GM21786 (cell line): ENCODE results near the gene FLACC1.
"Not testable (repeated sequence)": the region's sequence is repeated elsewhere in the genome, so short reads cannot be mapped to it uniquely, and the experiment has no call there.

Source experiments
- ATAC-seq: cut with Tn5 transposase; IDR thresholded peaks from one replicate; pipeline ENCODE4 v1.9.1; 2021; ENCODE audit not compliant: unreplicated experiment

The FLACC1 gene, protein sequence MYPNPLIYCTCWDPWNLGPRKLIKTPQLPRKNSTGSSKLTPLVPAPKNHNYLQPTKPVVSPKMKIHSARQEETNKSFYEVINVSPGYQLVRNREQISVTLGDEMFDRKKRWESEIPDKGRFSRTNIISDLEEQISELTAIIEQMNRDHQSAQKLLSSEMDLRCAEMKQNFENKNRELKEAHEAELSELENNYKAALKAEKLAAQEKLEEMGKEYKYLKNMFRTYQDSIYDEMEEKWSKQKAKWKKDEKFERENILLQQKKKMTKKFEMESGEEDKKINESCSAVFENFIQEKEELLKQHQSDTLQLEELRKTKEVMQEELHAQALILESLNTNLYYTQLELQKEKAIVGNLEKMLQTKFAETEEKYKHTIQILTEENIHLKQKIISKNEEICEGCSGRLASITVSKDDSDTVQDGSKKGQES

DNA sequence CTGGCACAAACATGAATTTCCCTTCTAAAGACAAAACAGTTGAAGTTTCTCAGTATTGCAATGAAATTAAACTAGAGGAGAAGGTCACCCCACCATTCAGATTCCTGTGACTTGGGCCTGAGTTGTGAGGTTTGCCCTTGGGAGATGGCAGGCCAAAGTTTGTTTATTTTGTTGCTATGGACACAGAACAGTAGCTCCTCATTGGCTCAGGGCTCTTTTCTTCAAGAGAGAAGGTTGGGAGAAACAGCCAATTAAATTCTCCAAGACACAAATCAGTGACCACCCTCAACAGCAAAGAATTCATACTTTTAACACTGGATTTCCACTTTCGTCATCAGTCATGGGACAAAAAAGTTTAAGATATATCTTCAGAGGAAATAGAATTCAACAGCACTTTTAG lies at the start of gene FLACC1:
TSS of gene FLACC1 (minus strand) at position 125 of the 400 bp plus-strand sequence. CDS start 5,941 bp downstream, outside the sequence.
- ATAC-seq = no peak

DNA sequence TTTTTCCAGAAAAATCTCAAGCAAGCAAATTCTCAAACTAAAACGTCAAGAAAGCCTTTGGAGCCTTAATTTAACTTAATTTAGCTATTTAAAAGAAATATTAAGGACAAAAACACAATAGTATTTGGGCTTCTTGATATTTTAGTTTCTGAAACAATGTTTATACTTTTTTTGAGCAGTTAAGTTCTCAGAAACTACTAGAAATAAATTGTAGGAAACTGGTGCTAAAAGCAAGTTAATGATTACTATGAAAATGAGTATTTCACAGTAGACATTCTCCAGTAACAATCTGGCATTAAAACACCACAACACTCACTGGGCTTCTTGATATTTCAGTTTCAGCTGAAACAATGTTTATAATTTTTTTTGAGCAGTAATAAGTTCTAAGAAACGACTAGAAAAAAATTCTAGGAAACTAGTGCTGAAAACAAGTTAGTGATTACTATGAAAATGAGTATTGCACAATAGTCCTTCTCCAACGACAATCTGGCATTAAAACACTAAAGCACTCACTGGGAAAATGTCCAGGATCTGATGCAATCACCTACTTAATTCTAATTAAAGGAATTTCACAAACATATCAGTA lies 49.0 kb upstream of the FLACC1 start:
- no peak for ATAC-seq

DNA sequence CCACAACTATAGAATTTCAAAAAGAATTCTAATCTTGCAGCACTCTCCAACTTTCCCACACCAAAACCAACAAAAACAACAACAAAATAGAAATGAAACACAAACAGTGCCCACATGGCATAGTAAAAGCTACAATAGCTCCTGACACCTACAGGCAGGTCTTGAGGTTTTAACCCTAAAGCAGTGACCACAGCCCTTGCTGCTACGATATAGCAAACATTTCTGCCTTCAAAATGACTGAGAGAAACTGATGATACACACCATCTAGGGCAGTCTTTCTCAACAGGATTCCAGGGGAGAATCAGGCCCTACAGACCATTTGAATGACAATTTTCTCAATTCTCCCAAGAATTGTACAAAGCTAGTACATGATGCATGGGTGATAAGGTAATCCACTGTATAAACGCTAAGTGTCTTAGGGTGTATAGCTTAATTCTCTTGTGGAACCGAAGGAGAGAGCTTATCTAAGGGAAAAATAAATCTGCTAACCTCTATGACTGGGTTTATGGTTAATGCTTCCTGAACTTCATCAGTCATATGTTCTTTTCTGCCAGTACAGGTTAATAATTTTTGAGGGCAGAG lies 47.6 kb upstream of the FLACC1 start:
- no peak for ATAC-seq

DNA sequence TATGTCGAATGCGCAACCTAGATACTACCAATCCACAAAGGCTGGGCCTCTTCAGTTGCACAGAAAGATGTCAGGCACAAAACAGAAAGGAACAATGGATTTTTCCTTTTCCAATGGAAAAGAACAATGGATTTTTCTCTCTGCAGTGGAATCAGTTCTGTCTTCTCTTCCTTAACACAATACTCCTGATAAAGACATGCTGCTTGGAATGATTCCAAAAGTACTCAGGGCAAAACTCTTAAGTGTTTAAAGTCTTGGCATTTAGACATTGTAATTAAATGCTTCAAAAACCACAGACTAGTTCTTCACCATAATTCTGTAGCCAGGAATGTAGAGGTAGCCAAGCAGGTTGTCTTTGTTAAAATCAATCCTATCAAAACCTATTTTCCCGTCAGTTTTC lies 46.7 kb upstream of the FLACC1 start:
- ATAC-seq = no peak

DNA sequence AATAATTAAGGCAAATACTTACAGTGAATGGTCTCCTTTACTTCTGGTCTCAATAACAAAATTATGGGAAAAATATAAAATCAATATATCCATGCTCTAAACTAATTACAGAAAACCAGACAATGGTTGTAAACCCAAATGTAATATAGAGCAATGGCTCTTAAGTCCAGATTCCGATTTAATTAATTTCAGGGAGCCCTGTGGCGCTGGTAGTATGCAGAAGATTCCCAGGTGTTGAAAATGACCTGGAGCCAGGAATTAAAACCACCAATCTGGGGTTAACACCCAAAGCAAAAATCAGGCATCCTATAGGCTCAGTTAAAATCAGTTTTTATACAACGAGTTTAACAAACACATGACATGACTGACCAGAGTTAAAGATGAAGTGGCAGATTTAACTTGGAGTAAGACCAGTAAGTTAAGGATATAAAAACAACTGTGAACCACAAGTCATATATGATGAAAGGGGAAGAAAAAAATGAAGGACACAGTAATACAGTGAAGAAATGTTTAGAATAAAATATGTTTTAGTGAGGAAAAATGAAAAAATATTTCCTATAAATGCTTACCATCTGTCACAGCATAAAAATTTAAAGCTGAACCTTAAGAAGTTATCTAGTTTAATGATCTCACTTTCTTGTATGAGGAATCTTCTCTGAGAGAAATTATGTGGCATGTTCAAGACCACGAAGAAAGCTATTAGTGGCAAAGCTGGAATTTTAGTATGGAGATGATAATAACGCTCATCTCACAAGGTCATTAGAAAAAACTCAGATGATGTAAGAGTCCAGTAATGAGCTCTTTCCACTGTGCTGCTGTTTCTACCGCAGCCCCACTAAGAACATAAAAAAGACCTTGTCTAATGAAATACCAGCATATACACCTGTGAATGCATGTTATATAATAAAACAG lies 45.8 kb upstream of the FLACC1 start:
- no peak for ATAC-seq

DNA sequence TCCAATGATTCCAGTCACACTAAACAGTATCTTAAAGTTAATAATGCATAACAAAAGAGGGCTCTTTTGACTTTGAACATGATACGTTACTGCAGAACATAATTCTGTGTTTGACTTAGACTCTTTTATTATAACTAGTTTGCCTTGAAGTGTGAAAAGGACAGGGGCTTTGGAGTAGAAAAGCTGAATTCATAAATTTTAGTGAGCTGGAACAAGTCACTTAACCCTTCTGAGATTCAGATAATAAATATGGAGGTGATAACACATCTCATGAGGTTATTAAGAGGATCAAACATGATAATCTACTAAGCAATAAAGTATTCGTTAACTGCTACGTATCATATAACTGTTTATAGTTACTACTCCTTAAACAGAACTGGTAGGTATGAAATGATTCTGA lies 44.7 kb upstream of the FLACC1 start:
- no peak for ATAC-seq

DNA sequence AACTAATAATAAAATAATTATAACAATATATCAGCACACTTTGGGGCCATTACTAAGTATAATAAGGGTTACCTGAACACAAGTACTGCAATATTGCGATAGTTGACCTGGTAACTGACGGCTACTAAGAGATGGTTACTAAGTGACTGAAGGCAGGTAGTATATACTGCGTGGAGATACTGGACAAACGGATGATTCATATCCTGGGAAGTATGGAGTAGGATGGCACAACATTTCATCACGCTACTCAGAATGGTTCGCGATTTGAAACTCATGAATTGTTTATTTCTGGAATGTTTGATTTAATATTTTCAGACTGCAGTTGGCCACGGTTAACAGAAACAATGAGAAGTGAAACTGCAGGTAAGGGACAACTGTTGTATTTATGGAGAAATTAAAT lies 39.5 kb upstream of the FLACC1 start:
- no peak for ATAC-seq

DNA sequence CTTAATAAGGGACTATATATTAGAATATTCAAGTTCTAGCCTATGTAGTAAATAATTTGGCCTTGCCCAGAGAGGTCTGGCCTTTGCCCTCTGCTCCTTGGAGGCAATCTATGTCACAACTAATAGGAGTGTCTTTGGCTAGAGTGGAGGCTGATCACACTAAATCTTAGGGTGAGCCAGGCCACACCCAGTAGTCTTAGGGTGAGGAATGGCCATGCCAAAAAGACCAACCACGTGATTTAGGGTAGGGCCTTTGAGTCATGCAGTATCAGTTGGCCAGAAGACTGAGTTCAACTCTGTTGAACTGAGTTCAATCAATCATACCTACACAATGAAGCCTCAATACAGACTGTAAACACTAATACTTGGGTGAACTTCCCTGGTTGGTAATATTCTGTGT lies 26.0 kb upstream of the FLACC1 start:
- no peak for ATAC-seq

DNA sequence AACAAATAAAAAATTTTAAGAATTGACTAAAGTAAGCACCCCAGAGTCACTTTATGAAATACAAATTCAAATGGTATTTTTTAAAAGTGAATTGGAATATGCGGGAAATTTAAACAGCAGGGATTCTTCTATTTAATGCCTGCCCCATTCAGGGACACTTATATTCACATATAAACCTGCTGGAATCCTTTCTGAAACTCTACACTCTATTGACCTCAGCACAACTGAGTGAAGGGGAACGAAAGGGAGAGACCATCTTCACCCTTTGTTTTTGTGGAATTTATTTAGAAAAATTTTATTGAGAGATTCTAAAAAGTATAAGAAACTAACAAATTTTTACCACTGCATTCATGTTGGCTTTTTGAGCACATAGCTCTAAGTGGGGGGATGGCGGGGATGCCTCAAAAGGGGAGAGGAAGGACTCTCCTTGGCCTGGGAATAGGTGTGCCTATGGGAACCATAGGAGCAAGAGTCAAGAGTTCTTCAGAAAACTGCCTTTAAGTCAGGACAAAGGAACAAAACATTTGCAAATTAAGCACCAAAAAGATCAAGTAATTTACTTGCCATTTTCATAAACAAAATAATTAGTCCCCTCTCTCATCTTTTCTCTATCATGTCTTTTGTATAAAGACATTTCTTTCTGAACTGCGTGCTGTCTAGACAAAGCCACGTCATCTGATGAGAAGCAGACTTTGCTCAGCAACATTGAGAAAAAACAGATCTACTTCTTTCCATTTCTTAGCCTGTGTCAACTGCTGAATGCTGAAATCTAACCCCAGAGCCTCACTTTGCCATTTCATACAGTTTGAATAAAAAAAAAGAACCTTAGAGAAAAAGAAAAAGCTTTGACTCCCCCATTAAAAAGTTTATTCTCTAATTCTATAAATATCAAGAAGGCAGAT lies 21.6 kb upstream of the FLACC1 start:
- ATAC-seq = no peak

- no peak for ATAC-seq
These were observed 20.1 kb upstream of the FLACC1 start for GRCh38 chr2:201377218-201377617.

- no peak for ATAC-seq
These were observed 12.6 kb upstream of the FLACC1 start for GRCh38 chr2:201369775-201370174.

- not testable (repeated sequence) for ATAC-seq
These were observed 12.2 kb upstream of the FLACC1 start for GRCh38 chr2:201369318-201369717.

- no peak for ATAC-seq
These were observed 9.0 kb upstream of the FLACC1 start for GRCh38 chr2:201366146-201366545.

DNA sequence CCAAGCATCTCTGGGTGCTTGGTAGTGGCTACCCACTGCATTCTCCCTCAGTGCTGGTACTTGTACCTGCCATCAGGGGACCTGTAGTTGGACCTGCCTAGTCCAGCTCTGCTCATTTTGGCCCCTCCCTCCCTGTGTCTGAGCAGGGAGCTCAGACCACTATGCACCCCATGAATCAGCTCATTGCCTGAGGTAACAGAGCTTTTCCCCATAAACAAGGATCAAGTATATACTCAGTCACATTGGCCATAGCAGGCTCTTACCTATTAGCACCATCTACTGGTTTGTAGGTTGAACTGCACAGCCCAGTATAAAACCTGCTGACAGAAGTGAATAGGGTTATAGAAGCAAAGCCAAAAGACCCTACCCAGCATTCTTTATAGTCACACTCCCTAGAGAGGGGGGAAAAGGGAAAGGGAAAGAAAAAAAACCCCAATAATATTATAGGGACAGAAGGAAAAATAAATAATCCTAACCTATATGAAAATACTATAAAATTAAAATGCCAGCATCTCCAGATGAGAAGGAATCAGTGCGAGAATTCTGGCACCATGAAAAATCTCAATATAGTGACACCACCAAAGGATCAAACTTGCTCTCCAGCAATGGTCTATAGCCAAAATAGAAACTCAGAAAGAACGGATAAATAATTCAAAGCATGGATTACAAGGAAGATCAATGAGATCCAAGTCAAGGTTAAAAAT lies 6.9 kb upstream of the FLACC1 start:
- peak; percentile 89 for ATAC-seq

DNA sequence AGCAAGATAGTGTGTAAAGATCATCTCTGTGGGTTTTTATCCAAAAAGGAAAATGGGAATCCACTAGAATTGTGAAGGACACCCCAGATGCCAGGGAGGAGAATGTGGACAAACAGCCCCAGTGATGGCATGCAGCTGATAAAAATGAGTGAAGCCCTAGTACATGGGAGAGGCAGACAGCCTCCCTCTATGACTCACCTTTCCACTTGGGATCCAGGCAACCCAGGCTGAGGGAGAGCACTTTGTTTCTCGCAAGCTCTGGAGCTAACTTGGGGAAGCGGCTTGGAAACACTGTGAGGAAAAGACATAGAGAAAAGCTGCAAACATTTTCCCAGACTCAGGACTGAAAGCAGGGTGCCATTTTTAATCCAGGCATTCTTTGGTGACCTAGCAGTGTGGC lies 5.3 kb upstream of the FLACC1 start:
- ATAC-seq = no peak

DNA sequence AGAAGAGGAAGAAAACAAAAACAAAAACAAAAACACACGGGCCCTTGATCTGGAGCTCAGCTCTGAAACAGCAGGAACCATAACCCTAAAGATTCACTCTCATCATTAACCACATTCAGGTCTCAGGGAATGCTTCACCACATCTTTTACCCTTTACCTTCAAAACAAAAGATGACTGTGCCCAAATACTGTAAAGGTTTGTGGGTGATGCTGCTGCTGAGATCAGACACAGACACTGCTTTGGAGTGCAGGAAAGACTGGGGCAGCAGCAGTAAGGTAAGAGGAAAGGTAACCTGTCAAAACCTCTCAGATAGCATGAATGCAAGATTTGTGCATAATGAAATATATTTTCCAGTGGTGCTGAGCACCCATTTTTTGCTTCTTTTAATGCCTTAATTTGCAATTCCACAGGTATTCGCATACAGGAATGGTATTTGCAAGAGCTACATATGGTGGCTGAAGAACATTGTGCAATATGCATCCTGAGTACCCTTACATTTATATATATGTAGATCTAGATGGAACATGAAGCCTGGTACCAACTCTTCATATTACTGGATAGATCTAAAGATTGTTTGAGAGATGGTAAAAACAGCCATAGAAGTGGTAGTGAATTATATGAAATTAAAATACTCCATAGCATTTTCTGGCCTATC lies 4.1 kb upstream of the FLACC1 start:
- ATAC-seq = no peak

GRCh38 chr2:201360256-201360655 lies 3.1 kb upstream of the FLACC1 start:
- no peak for ATAC-seq

- no peak for ATAC-seq
These were observed 1.5 kb upstream of the FLACC1 start for GRCh38 chr2:201358684-201359083.

DNA sequence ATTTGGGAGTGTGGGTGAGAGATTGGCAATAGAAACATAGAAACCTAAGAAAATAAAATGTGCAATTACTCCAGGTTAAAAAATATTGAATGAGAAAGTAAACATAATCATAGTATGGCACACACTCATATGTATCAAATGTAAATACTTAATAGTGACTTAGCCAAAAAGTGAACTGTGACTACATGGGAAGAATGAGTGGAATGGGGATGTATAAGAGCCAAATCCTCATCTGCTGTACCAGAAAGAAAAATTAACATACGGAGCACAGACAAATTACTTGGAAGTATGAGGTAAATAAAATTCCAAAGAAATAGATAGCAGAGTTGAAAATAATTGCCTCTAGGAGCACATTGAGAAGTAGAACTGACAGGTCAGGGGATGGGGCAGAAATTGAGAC lies 4.0 kb downstream of the FLACC1 start:
- ATAC-seq = no peak
